Gastrocnemius medialis (tissue), 4 donors: ENCODE data around the gene SLC7A11.

Source experiments
- CTCF ChIP-seq, 5 experiments: fragments of 450-650 bp in 3 of 5; fragments of 200-600 bp in 2 of 5; sonication (generic) in 2 of 5; IDR thresholded peaks in 4 of 5; conservative IDR thresholded peaks in 1 of 5; 1 replicate in 4 of 5; 2 replicates in 1 of 5; pipeline ENCODE4 v1.5.1; 2016 to 2019; ENCODE audit warnings: antibody characterized with exemption in 5 of 5, mild to moderate bottlenecking in 3 of 5, moderate library complexity in 3 of 5
- POLR2A ChIP-seq, 2 donors: fragments of 450-650 bp; IDR thresholded peaks; one replicate each; pipeline ENCODE4 v1.6.1; 2017; ENCODE audit warnings: antibody characterized with exemption in 2 of 2, mild to moderate bottlenecking in 2 of 2, moderate library complexity in 2 of 2

GRCh38 chr4:138163171-138163570, 79.0 kb downstream of the SLC7A11 start:
- TF ChIP-seq POLR2A (IDR thresholded peaks at IDR 0.05): no peak
- TF ChIP-seq CTCF (IDR thresholded peaks at IDR 0.05 in 4 of 5, conservative IDR thresholded peaks at IDR 0.05 in 1 of 5): no peak
